Kidney (tissue), 14 donors: ENCODE measurements around the gene NKTR. TPM values are rescaled to one million over a fixed set of nuclear protein-coding genes. Genes with fewer than 3 reads are reported as not detected.

ENCODE experiments used
- DNase-seq, 5 donors: peaks; one replicate each; pipeline ENCODE4 v3.0.0-alpha.2; 2013 to 2020
- FAIRE-seq: peaks from 2 replicates; lab custom pipeline; 2012; peaks lifted over from hg19 to GRCh38; lab: Jason Lieb, UNC
- H3K27ac ChIP-seq, 2 donors: one replicate each; pipeline ENCODE4 v1.7.0; 2013; ENCODE audit warnings: low read depth in 2 of 2, low read length in 2 of 2, inconsistent platforms in 1 of 2
- H3K27me3 ChIP-seq: one replicate; pipeline ENCODE4 v1.7.1; 2013; ENCODE audit warnings: low read length, inconsistent platforms; ENCODE audit not compliant: control insufficient read depth, insufficient read depth
- H3K36me3 ChIP-seq, 3 donors: one replicate each; pipeline versions ENCODE4 v1.7.0 to v1.7.1; 2013; ENCODE audit warnings: low read length in 3 of 3, control low read depth in 1 of 3, inconsistent platforms in 1 of 3; ENCODE audit not compliant: insufficient read depth in 3 of 3, control insufficient read depth in 2 of 3
- H3K4me1 ChIP-seq, 3 donors: one replicate each; pipeline versions ENCODE4 v1.7.0 to v1.7.1; 2013; ENCODE audit warnings: low read length in 3 of 3, inconsistent platforms in 1 of 3, low read depth in 1 of 3; ENCODE audit not compliant: control insufficient read depth in 2 of 3, insufficient read depth in 2 of 3
- H3K4me3 ChIP-seq, 3 donors: one replicate each; pipeline versions ENCODE4 v1.7.0 to v1.8.1; 2013; ENCODE audit warnings: low read length in 3 of 3, control low read depth in 1 of 3, inconsistent platforms in 1 of 3
- H3K9ac ChIP-seq, 3 donors: one replicate each; pipeline versions ENCODE4 v1.7.0 to v1.7.1; 2013; ENCODE audit warnings: low read length in 3 of 3, control low read depth in 1 of 3, inconsistent platforms in 1 of 3
- H3K9me3 ChIP-seq, 3 donors: one replicate each; pipeline versions ENCODE4 v1.7.0 to v1.7.1; 2013; ENCODE audit warnings: low read length in 3 of 3, control low read depth in 1 of 3, inconsistent platforms in 1 of 3; ENCODE audit not compliant: control insufficient read depth in 2 of 3, insufficient read depth in 1 of 3
- CTCF ChIP-seq: IDR thresholded peaks from 3 replicates; pipeline ENCODE4 v1.5.1; 2012; ENCODE audit warnings: mild to moderate bottlenecking, moderate library complexity, borderline replicate concordance; ENCODE audit not compliant: insufficient read depth; ENCODE audit errors: extremely low read depth
- intact Hi-C: fragments of 100-400 bp; cut with DNase I; formaldehyde crosslinking; loops from one replicate; pipeline ENCODE4 v1.11.1; 2022
- polyA plus RNA-seq: library from polyadenylated mRNA; stranded (reverse); fragments of 350-450 nt; fragmentation: Illumina TruSeq; extraction: RNeasy Lipid Tissue Mini Kit (QIAGEN cat#74804); gene quantifications from one replicate; pipeline ENCODE4 v1.2.3, GENCODE V29; 2014; ENCODE audit warnings: low read depth, low replicate concordance; ENCODE audit not compliant: insufficient read depth
- total RNA-seq: library from RNA; stranded (reverse); fragmentation: NEBNext Ultra II Directional; extraction: Animal tissue kit (Norgen Biotek cat#: 25700); gene quantifications from one replicate; pipeline ENCODE4 v1.2.1, GENCODE V29; 2021
- donor health status: control.
- donor health status: control.
- donor health status: control.
- donor health status: control.
- donor health status: control.
- donor health status: DM: yes; HTN: yes; CAD: no.
- donor health status: Normal renal cell carcinoma (clear cell type).

Gene NKTR
- total and polyA plus RNA-seq, 2 donors from 2014 or later, result 9.2 to 81.1 TPM

- no peak overlapping the region for H3K4me3 ChIP-seq
- H3K27me3 ChIP-seq, result no peaks in the 10 kb centered on the region
- no peak overlapping the region for H3K9ac ChIP-seq
- H3K36me3 ChIP-seq, result no peaks in the 10 kb centered on the region
- no peak for TF ChIP-seq CTCF
- intact Hi-C loops, result no loop called here
- peaks cover 0 to 7% (median 0%) of the 10 kb centered on the region in 3 donors for H3K4me1 ChIP-seq
- DNase-seq (peak in 2 of 5 donors; percentile 37 to 62), FAIRE-seq (no peak)
- no peaks in the 10 kb centered on the region for H3K9me3 ChIP-seq
- no peak overlapping the region for H3K27ac ChIP-seq
These were observed 58.4 kb downstream of the NKTR start for GRCh38 chr3:42658771-42659390.

DNA sequence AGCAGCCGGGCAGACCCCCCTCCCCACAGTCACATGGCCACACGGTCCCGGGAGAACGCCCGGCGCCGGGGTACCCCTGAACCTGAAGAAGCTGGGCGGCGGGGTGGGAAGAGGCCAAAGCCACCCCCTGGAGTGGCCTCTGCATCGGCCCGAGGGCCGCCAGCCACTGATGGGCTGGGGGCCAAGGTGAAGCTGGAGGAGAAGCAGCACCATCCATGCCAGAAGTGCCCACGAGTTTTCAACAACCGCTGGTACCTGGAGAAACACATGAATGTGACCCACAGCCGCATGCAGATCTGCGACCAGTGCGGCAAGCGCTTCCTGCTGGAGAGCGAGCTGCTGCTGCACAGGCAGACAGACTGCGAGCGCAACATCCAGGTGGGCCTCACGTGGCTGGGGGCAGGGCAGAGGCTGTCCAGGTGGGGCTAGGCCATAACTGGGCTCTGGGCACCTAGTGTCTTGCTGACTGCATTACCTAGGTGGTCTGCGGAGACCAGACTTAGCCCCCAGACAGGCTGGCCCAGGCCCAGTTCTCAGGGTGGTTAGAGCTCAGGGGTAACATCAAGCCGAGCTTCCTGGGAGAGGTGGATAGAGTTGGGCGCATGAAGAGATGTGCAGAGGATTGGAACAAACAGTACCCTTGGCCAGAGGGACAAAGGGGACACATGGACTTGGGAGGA is 59.1 kb downstream of the NKTR start:
- H3K4me3 ChIP-seq, result no peak overlapping the region
- no peaks in the 10 kb centered on the region for H3K36me3 ChIP-seq
- intact Hi-C loops, result no loop called here
- no peak for FAIRE-seq
- no peak for TF ChIP-seq CTCF
- no peak overlapping the region for H3K27ac ChIP-seq
- H3K9me3 ChIP-seq, result no peaks in the 10 kb centered on the region
- peak in 2 of 5 donors; percentile 40 to 67 for DNase-seq
- H3K9ac ChIP-seq, result no peak overlapping the region
- no peaks in the 10 kb centered on the region for H3K27me3 ChIP-seq
- H3K4me1 ChIP-seq, result peaks cover 0 to 7% (median 0%) of the 10 kb centered on the region in 3 donors

DNA sequence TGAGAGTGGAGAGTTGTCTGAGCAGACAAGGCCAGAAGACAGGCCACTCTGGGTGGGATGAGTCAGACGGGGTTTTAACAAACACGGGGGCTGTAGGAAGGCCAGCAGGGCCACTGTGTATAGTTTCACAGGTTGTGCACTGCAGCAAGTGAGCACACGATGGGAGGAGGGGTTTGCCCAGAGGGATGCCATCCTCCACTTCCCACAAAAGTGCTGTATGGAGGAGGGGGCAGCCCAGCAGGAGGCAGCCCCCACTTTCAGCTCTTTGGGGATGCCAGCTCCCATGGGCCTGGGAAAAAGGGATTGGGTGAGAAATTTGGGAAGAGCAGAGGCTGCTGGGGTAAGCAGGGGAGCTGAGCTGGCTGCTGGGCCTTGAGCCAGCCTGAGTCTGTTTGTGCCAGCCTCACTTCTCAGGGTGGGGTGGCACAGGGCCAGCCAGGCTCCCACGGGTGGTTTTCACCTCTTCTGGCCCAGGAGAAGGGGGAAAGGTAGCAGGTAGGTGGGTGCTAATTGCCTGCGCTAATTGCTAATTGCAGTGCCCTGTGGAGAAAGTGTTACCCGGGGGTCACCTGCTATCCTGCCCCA is 59.7 kb downstream of the NKTR start:
- Histone ChIP-seq H3K36me3 (no peaks in the 10 kb centered on the region), H3K9me3 (no peaks in the 10 kb centered on the region), H3K4me3 (no peak overlapping the region), H3K27ac (no peak overlapping the region), H3K27me3 (no peaks in the 10 kb centered on the region), H3K9ac (no peak overlapping the region), H3K4me1 (peaks cover 0 to 6% (median 0%) of the 10 kb centered on the region in 3 donors)
- TF ChIP-seq CTCF, result no peak
- intact Hi-C loops, result no loop called here
- DNase-seq (peak in 1 of 5 donors; percentile 60), FAIRE-seq (no peak)
